ENCODE results near the gene QPCTL. TPM values are rescaled to one million over a fixed set of nuclear protein-coding genes. Genes with fewer than 3 reads are reported as not detected.

Gene QPCTL
- total and polyA plus RNA-seq, 9 of the 15 experiments (the other 6 are each of a cell fraction or from before 2014, with no cell fraction given): 0.99 to 31.3 (median 12.7) TPM

DNA sequence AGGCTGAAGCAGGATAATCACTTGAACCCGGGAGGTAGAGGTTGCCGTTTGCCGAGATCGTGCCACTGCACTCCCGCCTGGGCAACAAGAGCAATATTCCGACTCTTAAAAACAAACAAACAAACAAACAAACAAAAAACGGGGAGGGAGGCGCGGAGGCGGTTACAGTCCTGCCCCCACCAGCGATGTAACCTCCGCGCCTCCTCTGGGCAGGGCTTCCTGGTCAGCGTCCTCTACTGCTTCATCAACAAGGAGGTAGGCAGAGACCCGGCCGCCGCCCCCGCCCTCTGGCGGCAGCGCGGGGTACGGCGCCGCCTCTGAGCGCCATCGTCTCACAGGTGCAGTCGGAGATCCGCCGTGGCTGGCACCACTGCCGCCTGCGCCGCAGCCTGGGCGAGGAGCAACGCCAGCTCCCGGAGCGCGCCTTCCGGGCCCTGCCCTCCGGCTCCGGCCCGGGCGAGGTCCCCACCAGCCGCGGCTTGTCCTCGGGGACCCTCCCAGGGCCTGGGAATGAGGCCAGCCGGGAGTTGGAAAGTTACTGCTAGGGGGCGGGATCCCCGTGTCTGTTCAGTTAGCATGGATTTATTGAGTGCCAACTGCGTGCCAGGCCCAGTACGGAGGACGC lies 11.0 kb upstream of the QPCTL start (continued):
- 0 out of 2 replicates have a peak, but pooled peaks have one; percentile 17 for TF ChIP-seq ZBTB40 (IDR thresholded peaks at IDR 0.05)
- no peak for TF ChIP-seq ZBTB40 (CRISPR knock-in tag; IDR thresholded peaks at IDR 0.05)
- TF ChIP-seq ARID1B (IDR thresholded peaks at IDR 0.05): peak; percentile 45
- TF ChIP-seq U2AF2 (optimal IDR thresholded peaks at IDR 0.05; ENCODE audit: low read depth, low read length): no peak
- TF ChIP-seq HNRNPH1 (optimal IDR thresholded peaks at IDR 0.05; ENCODE audit: low read depth, low read length): no peak
- no peak for TF ChIP-seq ZKSCAN8 (CRISPR knock-in tag; IDR thresholded peaks at IDR 0.05)
- TF ChIP-seq, protein P1, sequence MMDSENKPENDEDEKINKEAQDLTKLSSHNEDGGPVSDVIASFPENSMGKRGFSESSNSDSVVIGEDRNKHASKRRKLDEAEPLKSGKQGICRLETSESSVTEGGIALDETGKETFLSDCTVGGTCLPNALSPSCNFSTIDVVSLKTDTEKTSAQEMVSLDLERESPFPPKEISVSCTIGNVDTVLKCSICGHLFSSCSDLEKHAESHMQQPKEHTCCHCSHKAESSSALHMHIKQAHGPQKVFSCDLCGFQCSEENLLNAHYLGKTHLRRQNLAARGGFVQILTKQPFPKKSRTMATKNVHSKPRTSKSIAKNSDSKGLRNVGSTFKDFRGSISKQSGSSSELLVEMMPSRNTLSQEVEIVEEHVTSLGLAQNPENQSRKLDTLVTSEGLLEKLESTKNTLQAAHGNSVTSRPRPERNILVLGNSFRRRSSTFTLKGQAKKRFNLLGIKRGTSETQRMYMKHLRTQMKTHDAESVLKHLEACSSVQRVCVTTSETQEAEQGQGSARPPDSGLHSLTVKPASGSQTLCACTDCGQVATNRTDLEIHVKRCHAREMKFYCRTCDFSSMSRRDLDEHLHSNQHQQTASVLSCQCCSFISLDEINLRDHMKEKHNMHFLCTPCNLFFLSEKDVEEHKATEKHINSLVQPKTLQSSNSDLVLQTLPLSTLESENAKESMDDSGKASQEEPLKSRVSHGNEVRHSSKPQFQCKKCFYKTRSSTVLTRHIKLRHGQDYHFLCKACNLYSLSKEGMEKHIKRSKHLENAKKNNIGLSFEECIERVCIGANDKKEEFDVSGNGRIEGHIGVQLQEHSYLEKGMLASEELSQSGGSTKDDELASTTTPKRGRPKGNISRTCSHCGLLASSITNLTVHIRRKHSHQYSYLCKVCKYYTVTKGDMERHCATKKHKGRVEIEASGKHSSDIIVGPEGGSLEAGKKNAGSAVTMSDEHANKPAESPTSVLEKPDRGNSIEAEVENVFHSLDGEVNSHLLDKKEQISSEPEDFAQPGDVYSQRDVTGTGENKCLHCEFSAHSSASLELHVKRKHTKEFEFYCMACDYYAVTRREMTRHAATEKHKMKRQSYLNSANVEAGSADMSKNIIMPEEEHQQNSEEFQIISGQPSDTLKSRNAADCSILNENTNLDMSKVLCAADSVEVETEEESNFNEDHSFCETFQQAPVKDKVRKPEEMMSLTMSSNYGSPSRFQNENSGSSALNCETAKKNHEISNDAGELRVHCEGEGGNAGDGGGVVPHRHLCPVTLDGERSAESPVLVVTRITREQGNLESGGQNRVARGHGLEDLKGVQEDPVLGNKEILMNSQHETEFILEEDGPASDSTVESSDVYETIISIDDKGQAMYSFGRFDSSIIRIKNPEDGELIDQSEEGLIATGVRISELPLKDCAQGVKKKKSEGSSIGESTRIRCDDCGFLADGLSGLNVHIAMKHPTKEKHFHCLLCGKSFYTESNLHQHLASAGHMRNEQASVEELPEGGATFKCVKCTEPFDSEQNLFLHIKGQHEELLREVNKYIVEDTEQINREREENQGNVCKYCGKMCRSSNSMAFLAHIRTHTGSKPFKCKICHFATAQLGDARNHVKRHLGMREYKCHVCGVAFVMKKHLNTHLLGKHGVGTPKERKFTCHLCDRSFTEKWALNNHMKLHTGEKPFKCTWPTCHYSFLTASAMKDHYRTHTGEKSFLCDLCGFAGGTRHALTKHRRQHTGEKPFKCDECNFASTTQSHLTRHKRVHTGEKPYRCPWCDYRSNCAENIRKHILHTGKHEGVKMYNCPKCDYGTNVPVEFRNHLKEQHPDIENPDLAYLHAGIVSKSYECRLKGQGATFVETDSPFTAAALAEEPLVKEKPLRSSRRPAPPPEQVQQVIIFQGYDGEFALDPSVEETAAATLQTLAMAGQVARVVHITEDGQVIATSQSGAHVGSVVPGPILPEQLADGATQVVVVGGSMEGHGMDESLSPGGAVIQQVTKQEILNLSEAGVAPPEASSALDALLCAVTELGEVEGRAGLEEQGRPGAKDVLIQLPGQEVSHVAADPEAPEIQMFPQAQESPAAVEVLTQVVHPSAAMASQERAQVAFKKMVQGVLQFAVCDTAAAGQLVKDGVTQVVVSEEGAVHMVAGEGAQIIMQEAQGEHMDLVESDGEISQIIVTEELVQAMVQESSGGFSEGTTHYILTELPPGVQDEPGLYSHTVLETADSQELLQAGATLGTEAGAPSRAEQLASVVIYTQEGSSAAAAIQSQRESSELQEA (IDR thresholded peaks at IDR 0.05; ENCODE audit: low read depth): no peak
- 0 out of 2 replicates have a peak, but pooled peaks have one; percentile 5 for TF ChIP-seq SMARCA5 (IDR thresholded peaks at IDR 0.05)
- TF ChIP-seq E2F3 (CRISPR knock-in tag; IDR thresholded peaks at IDR 0.05): 0 out of 2 replicates have a peak, but pooled peaks have one; percentile 21
- TF ChIP-seq, protein P2, sequence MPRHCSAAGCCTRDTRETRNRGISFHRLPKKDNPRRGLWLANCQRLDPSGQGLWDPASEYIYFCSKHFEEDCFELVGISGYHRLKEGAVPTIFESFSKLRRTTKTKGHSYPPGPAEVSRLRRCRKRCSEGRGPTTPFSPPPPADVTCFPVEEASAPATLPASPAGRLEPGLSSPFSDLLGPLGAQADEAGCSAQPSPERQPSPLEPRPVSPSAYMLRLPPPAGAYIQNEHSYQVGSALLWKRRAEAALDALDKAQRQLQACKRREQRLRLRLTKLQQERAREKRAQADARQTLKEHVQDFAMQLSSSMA (CRISPR knock-in tag; IDR thresholded peaks at IDR 0.05): peak; percentile 23; the same call in 1 of the 2 replicates

All from K562 (cell line).